ENCODE measurements around the gene AGPAT3. TPM values are rescaled to one million over a fixed set of nuclear protein-coding genes. Genes with fewer than 3 reads are reported as not detected.

The AGPAT3 gene
- total RNA-seq, 1 donor from 2014 or later, result 63.2 TPM

DNA sequence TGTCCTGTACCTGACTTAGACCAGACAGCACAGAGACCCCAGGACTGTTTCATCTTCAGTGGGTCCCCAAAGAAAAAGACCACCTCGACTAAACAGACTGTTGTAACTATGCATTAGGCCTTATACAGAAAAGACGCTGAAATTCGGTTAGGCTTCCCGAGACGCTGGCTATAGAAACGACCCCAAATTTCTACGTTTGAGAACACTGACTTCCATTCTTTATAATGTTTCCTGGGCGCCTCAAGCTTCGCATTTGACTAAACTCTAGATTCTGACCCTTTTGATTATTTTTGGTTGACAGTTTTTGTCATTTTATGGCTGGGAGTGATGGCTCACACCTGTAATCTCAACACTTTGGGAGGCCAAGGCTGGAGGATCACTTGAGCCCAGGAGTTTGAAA lies 146.1 kb downstream of the AGPAT3 start:
- no peak for DNase-seq (ENCODE audit: extremely low spot score, unreplicated experiment)
- H3K4me1 Mint-ChIP-seq (ENCODE audit: unreplicated experiment), result peaks cover 67% of the 10 kb centered on the region
- no peaks in the 10 kb centered on the region for H3K36me3 Mint-ChIP-seq (ENCODE audit: unreplicated experiment)
- H3K4me3 Mint-ChIP-seq (ENCODE audit: unreplicated experiment), result peak overlapping the region; percentile 75
- no peaks in the 10 kb centered on the region for H3K27me3 Mint-ChIP-seq (ENCODE audit: unreplicated experiment)
- TF ChIP-seq, protein P1, sequence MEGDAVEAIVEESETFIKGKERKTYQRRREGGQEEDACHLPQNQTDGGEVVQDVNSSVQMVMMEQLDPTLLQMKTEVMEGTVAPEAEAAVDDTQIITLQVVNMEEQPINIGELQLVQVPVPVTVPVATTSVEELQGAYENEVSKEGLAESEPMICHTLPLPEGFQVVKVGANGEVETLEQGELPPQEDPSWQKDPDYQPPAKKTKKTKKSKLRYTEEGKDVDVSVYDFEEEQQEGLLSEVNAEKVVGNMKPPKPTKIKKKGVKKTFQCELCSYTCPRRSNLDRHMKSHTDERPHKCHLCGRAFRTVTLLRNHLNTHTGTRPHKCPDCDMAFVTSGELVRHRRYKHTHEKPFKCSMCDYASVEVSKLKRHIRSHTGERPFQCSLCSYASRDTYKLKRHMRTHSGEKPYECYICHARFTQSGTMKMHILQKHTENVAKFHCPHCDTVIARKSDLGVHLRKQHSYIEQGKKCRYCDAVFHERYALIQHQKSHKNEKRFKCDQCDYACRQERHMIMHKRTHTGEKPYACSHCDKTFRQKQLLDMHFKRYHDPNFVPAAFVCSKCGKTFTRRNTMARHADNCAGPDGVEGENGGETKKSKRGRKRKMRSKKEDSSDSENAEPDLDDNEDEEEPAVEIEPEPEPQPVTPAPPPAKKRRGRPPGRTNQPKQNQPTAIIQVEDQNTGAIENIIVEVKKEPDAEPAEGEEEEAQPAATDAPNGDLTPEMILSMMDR (IDR thresholded peaks at IDR 0.05), result no peak
- H3K9me3 Mint-ChIP-seq (ENCODE audit: unreplicated experiment), result no peaks in the 10 kb centered on the region
- peak overlapping the region; percentile 95 for H3K27ac Mint-ChIP-seq (ENCODE audit: unreplicated experiment)

DNA sequence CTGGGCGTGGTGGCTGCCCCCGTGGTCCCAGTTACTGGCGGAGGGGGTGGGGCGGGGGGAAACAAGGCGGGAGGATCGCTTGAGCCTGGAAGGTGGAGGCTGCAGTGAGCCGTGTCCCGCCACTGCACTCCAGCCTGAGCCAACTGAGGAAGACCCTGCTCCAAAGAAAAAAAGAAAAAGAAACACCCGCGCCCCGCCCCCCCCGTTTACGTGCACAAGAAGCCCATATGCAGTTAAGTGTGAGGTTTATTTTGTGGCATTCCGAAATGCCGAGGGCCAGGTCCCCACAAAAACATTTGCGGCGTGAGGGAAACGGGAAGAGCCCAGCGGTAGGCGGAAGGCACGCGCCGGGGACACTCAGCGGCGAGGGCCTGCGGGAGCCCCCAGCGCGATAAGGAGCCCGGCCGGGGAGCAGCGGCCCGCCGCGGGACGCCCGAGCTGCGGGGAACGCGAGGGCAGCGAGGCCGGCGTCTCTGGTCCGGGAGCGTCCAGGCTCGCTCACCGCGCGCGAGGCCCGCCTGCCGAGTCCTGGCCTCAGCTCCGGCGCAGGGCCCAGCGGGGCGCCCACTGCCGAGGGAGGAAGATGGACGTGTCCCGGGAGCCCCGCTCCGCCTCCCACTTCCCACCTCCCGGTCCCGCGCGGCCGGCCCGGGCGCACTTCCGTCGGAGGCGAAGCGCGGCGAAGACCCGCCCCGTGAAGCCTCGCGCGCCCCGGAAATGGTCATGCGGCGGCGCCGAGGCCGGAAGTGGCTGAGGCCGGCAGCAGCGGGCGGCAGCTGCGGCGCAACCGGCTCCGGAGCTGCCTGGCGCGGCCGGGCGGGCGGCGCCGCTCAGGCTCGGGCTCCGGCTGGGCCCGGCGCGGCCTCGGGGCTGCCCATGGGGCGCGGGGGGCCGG lies 146.8 kb downstream of the AGPAT3 start, which contains the start of gene TRAPPC10:
TRAPPC10 (plus strand) TSS at position 731 of the 895 bp plus-strand sequence. CDS start 185 bp downstream, outside the sequence.
- TF ChIP-seq, protein P1 (IDR thresholded peaks at IDR 0.05), result no peak
- H3K4me3 Mint-ChIP-seq (ENCODE audit: unreplicated experiment), result peak within 1 kb of the TSS; percentile 84
- peaks cover 62% of the 10 kb centered on the region for H3K4me1 Mint-ChIP-seq (ENCODE audit: unreplicated experiment)
- peak within 1 kb of the TSS; percentile 95 for H3K27ac Mint-ChIP-seq (ENCODE audit: unreplicated experiment)
- DNase-seq (ENCODE audit: extremely low spot score, unreplicated experiment), result peak; percentile 96
- no peaks in the 10 kb centered on the region for H3K9me3 Mint-ChIP-seq (ENCODE audit: unreplicated experiment)
- H3K27me3 Mint-ChIP-seq (ENCODE audit: unreplicated experiment), result no peaks in the 10 kb centered on the region
- H3K36me3 Mint-ChIP-seq (ENCODE audit: unreplicated experiment), result no peaks in the 10 kb centered on the region

DNA sequence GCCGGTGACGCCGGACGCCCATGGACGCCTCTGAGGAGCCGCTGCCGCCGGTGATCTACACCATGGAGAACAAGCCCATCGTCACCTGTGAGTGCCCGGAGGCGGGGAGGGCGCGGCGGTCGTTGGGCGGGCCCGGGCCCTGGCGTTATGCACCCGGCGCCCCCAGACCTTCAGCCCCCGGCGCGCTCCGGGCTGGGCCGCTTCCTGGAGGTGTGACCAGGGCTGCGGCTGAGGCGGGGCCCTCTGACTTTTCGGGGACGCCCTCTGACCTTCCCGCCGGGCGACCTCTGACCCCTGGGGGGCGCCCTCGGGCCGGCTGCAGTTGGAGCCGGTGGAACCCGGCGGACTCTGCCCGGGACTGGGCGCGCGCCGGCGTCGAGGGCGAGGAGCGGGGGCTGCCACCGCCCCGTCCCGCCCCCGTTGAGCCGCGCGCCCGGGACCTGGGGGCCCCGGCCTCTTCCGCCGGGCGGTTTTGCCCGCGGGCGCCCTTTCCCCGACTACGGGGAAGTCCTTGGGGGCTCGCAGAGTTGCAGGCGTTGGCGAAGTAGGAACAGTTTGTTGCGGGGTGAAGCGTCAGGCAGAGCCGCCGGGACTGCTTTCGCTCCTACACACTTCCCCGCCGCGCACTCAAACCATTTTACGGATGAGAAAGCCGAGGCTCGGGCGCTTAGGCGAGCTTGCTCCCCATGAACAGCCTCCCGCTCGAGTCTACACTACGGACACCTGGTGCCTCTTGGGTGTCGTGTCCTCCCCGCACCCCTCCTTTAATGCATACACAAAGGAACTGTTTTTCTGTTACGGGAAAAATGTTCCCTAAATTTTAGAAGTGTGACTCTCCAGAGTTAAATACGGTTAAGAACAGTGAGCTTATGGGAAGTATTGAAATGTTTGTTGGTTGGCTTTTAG lies 147.7 kb downstream of the AGPAT3 start:
- H3K27ac Mint-ChIP-seq (ENCODE audit: unreplicated experiment), result peak overlapping the region; percentile 90
- H3K4me1 Mint-ChIP-seq (ENCODE audit: unreplicated experiment), result peaks cover 61% of the 10 kb centered on the region
- no peaks in the 10 kb centered on the region for H3K27me3 Mint-ChIP-seq (ENCODE audit: unreplicated experiment)
- TF ChIP-seq, protein P1 (IDR thresholded peaks at IDR 0.05), result no peak
- no peaks in the 10 kb centered on the region for H3K36me3 Mint-ChIP-seq (ENCODE audit: unreplicated experiment)
- H3K4me3 Mint-ChIP-seq (ENCODE audit: unreplicated experiment), result peak overlapping the region; percentile 84
- H3K9me3 Mint-ChIP-seq (ENCODE audit: unreplicated experiment), result no peaks in the 10 kb centered on the region
- DNase-seq (ENCODE audit: extremely low spot score, unreplicated experiment), result no peak

DNA sequence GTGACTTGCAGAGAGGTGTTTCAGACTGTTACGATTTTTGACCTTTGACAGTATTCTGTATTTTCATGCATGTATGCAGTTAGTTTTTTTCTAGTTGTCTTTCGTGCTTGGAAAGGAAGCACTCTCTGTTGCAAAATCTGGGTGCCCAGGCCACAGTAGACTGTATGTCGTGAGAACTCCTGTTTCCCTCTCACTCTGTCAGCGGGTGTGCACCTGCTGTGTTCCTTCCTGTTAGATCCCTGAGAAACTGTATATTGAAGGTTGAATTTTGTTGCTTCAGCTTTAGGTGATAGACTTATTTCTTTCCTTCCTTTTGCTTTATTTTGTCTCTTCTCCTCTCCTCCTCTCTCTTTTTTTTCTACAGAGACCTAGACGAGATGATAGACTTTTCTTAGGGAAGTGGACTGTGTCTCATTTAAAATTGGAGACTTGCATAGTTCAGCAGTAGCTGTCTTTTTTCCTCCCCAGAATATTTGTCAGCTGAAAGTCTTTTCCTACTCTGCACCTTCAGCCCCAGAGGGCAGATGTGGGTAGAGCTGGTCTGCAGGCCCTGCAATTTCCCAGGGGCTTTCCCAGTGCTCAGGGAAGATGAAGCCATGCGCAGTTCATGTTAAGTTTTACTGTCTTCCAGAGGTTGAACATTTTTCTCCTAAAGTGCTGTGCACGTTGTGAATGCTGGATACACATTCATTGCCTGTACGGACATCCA lies 148.5 kb downstream of the AGPAT3 start:
- no peak for DNase-seq (ENCODE audit: extremely low spot score, unreplicated experiment)
- Mint-ChIP-seq H3K36me3 (ENCODE audit: unreplicated experiment) (no peaks in the 10 kb centered on the region), H3K4me1 (ENCODE audit: unreplicated experiment) (peaks cover 61% of the 10 kb centered on the region), H3K27me3 (ENCODE audit: unreplicated experiment) (no peaks in the 10 kb centered on the region), H3K27ac (ENCODE audit: unreplicated experiment) (peak overlapping the region; percentile 90), H3K9me3 (ENCODE audit: unreplicated experiment) (no peaks in the 10 kb centered on the region), H3K4me3 (ENCODE audit: unreplicated experiment) (peak overlapping the region; percentile 84)
- TF ChIP-seq, protein P1 (IDR thresholded peaks at IDR 0.05), result no peak

Data from osteocyte (in vitro differentiated cells).